HG03025 (cell line): ENCODE data around the gene LETM1.

Experiments used
- ATAC-seq: cut with Tn5 transposase; IDR thresholded peaks from one replicate; pipeline ENCODE4 v1.9.1; 2021; ENCODE audit warnings: mild to moderate bottlenecking, moderate library complexity; ENCODE audit not compliant: unreplicated experiment, low FRiP score

LETM1 gene

GRCh38 chr4:1856071-1856942 lies at the start of gene LETM1:
TSS of gene LETM1 (minus strand) at chr4:1856156. CDS start at chr4:1855950, 206 bp downstream.
- ATAC-seq: peak; percentile 87

GRCh38 chr4:1904042-1904441 lies 48.1 kb upstream of the LETM1 start:
- no peak for ATAC-seq

- ATAC-seq: no peak
Observed at GRCh38 chr4:1903035-1903434, 47.1 kb upstream of the LETM1 start.

- ATAC-seq: no peak
Observed at GRCh38 chr4:1902243-1902642, 46.3 kb upstream of the LETM1 start.

GRCh38 chr4:1901127-1901526 lies 45.2 kb upstream of the LETM1 start:
- ATAC-seq: no peak

- no peak for ATAC-seq
Observed at GRCh38 chr4:1900624-1901023, 44.7 kb upstream of the LETM1 start.

GRCh38 chr4:1900087-1900433 lies 44.1 kb upstream of the LETM1 start:
- no peak for ATAC-seq

- ATAC-seq: peak; percentile 78
Observed at GRCh38 chr4:1899149-1900086, 43.5 kb upstream of the LETM1 start.

- no peak for ATAC-seq
Observed at GRCh38 chr4:1898681-1899080, 42.7 kb upstream of the LETM1 start.

- no peak for ATAC-seq
Observed at GRCh38 chr4:1898007-1898406, 42.1 kb upstream of the LETM1 start.

- no peak for ATAC-seq
Observed at GRCh38 chr4:1896658-1896991, 40.7 kb upstream of the LETM1 start.

- no peak for ATAC-seq
Observed at GRCh38 chr4:1895971-1896657, 40.2 kb upstream of the LETM1 start.

- no peak for ATAC-seq
Observed at GRCh38 chr4:1890979-1891570, 35.1 kb upstream of the LETM1 start.

GRCh38 chr4:1887052-1887451 lies 31.1 kb upstream of the LETM1 start:
- no peak for ATAC-seq

GRCh38 chr4:1885414-1885813 lies 29.5 kb upstream of the LETM1 start:
- ATAC-seq: no peak

- no peak for ATAC-seq
Observed at GRCh38 chr4:1883583-1883982, 27.6 kb upstream of the LETM1 start.

GRCh38 chr4:1882850-1883271 lies 26.9 kb upstream of the LETM1 start:
- ATAC-seq: no peak

- ATAC-seq: no peak
Observed at GRCh38 chr4:1880332-1880731, 24.4 kb upstream of the LETM1 start.

- ATAC-seq: no peak
Observed at GRCh38 chr4:1879485-1879884, 23.5 kb upstream of the LETM1 start.

GRCh38 chr4:1874201-1874600 lies 18.2 kb upstream of the LETM1 start:
- ATAC-seq: no peak

- no peak for ATAC-seq
Observed at GRCh38 chr4:1873776-1874175, 17.8 kb upstream of the LETM1 start.
